ENCODE measurements around the gene EED. TPM values are rescaled to one million over a fixed set of nuclear protein-coding genes. Genes with fewer than 3 reads are reported as not detected.
A peak's percentile ranks its signal among the peaks of the same experiment; 100 is the strongest.
"Not testable (repeated sequence)": the region's sequence is repeated elsewhere in the genome, so short reads cannot be mapped to it uniquely, and the experiment has no call there.

The EED gene
- polyA plus RNA-seq, 4 donors, result 32.9 to 51.7 (median 39.7) TPM

DNA sequence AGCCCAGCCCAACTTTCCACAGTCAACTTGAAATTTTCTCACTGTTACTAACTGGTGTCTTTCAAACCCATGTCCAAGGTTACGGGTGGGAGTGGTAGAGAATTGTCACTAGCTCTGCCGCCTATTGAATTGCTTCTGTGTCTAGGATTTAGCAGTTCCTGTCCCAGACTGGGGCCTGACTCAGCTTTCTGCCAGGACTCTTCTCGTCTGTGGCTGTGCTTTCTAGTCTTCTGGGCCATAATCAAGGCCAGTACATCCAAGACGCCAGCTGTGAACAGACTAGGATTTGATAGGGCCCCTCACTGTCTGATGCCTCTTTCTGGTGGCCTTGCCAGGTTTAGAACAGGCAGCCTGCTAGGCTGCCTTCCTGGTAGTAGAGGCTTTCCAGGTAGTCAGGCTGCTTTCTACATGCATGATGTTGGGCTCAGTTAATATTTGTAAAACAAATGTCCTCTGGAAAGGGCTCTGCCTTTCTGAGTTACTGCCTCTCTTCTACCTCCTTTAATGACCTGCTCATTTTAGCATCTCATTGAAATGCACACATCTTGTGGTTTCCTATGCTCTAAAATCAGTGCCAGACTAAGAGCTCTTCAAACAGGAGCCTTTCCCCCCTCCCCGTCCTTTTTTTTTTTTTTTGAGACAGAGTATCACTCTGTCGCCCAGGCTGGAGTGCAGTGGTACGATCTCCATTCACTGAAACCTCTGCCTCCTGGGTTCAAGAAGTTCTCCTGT lies 44.4 kb downstream of the EED start:
- DNase-seq (ENCODE audit: low read depth in 4 of 4, low spot score in 2 of 4), result no peak

DNA sequence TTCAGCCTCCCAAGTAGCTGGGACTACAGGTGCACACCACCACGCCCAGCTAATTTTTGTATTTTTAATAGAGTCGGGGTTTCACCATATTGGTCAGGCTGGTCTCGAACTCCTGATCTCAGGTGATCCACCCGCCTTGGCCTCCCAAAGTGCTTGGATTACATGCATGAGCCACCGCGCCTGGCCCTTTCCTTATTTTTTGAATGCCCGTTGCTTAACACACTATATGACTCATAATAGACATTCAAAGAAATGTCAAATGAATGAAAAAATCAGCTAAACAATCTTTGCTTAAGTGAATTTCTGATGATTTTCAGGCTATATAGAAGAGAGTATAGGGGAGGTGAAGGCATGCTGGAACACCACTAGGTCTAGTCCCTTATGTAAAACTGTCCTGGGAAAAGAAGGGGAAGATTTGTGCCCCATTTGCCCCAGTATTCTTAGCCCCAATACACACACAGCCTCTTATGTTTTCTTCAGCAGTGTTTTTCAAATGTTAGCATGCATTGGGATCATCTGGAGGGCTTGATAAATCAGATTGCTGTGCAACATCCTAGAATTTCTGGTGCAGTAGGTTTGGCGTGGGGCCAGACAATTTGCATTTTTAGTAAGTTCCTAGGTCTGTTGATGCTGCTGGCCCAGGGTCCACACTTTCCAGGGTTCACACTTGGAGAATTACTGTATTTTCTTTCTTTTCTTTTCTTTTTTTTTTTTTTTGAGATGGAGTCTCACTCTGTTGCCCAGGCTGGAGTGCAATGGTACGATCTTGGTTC lies 45.1 kb downstream of the EED start:
- not testable (repeated sequence) for DNase-seq (ENCODE audit: low read depth in 4 of 4, low spot score in 2 of 4)

GRCh38 chr11:86291466-86292262 lies 47.1 kb downstream of the EED start:
- DNase-seq (ENCODE audit: low read depth in 4 of 4, low spot score in 2 of 4), result peak in 2 of 4 donors; percentile 21 to 28

DNA sequence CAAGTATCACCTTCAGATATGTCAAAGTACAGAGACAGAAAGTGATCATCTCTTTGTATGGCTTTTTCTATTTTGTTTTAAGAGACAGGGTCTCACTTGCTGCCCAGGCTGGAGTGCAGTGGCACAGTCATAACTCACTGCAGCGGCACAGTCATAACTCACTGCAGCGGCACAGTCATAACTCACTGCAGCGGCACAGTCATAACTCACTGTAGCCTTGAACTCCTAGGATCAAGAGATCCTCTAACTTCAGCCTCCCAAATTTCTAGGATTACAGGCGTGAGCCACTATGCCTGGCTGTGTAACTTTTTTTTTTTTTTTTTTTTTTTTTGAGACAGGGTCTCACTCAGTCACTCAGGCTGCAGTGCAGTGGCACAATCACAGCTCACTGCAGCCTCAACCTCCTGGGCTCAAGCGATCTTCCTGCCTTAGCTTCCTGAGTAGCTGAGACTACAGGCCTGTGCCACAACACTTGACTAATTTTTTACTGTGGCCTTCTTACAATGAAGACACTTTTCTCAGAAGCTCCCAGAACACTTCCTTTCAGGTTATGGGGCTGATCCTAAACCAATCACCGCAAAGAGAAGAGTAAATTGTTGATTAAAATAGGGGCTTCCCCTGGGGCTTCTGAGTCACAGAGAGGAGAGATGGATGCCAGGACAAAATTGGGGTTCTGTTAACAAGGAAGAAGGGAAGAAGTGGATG lies 48.5 kb downstream of the EED start:
- no peak for DNase-seq (ENCODE audit: low read depth in 4 of 4, low spot score in 2 of 4)

DNA sequence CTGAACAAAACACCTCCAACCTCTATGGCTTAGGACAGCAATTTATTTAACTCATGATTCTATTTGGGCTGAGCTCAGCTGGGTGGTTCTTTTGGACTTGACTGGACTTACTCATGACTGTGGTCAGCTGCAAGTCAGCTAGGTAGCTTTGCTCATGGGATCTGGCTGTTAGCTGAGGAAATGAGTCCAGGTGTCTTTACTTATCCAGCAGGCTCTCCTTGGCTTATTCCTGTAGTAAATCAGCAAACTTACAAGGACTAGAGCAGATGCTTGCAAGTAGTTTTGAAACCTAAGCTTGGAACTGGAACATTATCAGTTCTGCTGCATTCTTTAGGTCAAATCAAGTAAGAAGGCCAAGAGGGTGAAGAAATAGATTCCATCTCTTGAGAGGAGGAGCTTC lies 49.5 kb downstream of the EED start:
- DNase-seq (ENCODE audit: low read depth in 4 of 4, low spot score in 2 of 4), result no peak

- no peak for DNase-seq (ENCODE audit: low read depth in 4 of 4, low spot score in 2 of 4)
These were observed 57.2 kb downstream of the EED start for GRCh38 chr11:86301742-86302091.

GRCh38 chr11:86302092-86302793 lies 57.7 kb downstream of the EED start, which contains the start of gene HIKESHI:
Gene HIKESHI (plus strand): TSS chr11:86302240. CDS start chr11:86302449, 209 bp downstream.
- peak; percentile 91 to 98 (median 92) for DNase-seq (ENCODE audit: low read depth in 4 of 4, low spot score in 2 of 4)

DNA sequence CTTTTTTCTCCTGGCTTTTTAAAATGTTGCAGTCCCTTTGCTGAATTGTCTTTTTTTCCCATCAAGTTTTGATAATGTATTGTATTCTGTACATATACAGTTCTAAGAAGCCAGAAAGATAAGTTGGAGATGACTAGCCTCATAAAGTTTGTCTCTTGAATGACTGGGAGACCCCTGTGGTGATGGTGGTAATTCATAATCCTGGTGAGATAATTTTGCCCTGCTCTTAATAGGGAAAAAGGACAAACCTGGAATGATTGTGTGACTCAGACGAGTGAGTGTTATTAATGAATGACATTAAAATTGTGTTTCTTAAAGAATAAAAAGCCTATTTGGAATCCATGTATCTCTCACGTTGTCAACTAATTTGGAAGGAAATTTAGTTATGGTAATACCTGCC lies 58.7 kb downstream of the EED start:
- no peak for DNase-seq (ENCODE audit: low read depth in 4 of 4, low spot score in 2 of 4)

DNA sequence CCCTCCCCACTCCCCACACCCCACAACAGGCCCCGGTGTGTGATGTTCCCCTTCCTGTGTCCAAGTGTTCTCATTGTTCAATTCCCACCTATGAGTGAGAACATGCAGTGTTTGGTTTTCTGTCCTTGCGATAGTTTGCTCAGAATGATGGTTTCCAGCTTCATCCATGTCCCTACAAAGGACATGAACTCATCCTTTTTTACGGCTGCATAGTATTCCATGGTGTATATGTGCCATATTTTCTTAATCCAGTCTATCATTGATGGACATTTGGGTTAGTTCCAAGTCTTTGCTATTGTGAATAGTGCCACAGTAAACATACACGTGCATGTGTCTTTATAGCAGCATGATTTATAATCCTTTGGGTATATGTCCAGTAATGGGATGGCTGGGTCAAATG lies 64.2 kb downstream of the EED start:
- not testable (repeated sequence) for DNase-seq (ENCODE audit: low read depth in 4 of 4, low spot score in 2 of 4)

DNA sequence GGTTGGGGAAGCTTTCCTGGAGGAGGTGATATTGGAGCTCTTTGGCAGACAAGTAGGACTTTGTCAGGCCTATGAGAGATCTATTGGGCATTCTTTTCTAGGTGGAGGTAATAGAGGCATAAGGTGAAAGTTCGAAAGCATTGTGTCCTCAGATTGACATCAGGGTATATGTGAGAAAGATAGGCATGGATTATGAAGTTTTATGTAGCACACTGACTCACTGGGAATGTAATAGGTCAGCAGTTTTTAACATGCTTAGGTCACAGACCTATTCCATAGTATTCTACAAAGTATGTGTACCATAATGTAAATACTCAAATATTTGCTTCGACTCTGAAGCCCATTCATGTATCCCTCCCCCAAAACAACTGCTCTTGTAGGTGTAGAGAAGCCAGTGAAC lies 69.2 kb downstream of the EED start:
- DNase-seq (ENCODE audit: low read depth in 4 of 4, low spot score in 2 of 4), result no peak

GRCh38 chr11:86314636-86315035 lies 70.1 kb downstream of the EED start:
- no peak for DNase-seq (ENCODE audit: low read depth in 4 of 4, low spot score in 2 of 4)

Other genes starting within 250 kb of the EED start
- gene PICALM, start 175.7 kb upstream of the EED start, polyA plus RNA-seq (ENCODE audit: insufficient read length in 4 of 4), result 100 to 1,000 TPM; 226 to 285 (median 254) TPM
- 10 to 100 TPM; 47.2 to 53.7 (median 49.8) TPM for gene HIKESHI, start 57.5 kb downstream of the EED start, polyA plus RNA-seq (ENCODE audit: insufficient read length in 4 of 4)
- 1 to 10 TPM in 2 of 4 donors, under 1 TPM in 2; 0.66 to 2.1 (median 1.0) TPM for gene CCDC81, start 130.1 kb downstream of the EED start, polyA plus RNA-seq (ENCODE audit: insufficient read length in 4 of 4)

Data from left renal cortex interstitium (tissue), 4 donors.